Central memory CD8-positive, alpha-beta T cell (primary cell): Measurements from ENCODE around the gene TMTC2.

ENCODE experiments used
- ATAC-seq: fragments of 150-1000 bp; cut with Tn5 transposase; replicated peaks from 2 replicates; pipeline ENCODE4 v1.10.0; 2022; ENCODE audit warnings: mild to moderate bottlenecking, moderate FRiP score, moderate number of reproducible peaks; ENCODE audit not compliant: poor library complexity, severe bottlenecking; ENCODE audit errors: extremely low read depth
- DNase-seq, 2 donors: peaks; one replicate each; pipeline ENCODE4 v3.0.0; 2021; ENCODE audit warnings: low spot score in 2 of 2
- H3K27ac Mint-ChIP-seq: one replicate; pipeline ENCODE4 v1.8.0; 2022; ENCODE audit warnings: low read depth, mild to moderate bottlenecking, moderate library complexity, mixed read lengths
- H3K27me3 Mint-ChIP-seq: one replicate; pipeline ENCODE4 v1.8.0; 2022; ENCODE audit warnings: mixed read lengths
- H3K36me3 Mint-ChIP-seq: one replicate; pipeline ENCODE4 v1.8.0; 2022; ENCODE audit warnings: mild to moderate bottlenecking, moderate library complexity, mixed read lengths; ENCODE audit not compliant: insufficient read depth
- H3K4me1 Mint-ChIP-seq: one replicate; pipeline ENCODE4 v1.8.0; 2022; ENCODE audit warnings: mixed read lengths
- H3K4me3 Mint-ChIP-seq: one replicate; pipeline ENCODE4 v1.8.0; 2022; ENCODE audit warnings: mild to moderate bottlenecking, moderate library complexity, mixed read lengths
- H3K9me3 Mint-ChIP-seq: one replicate; pipeline ENCODE4 v1.8.0; 2022; ENCODE audit warnings: mixed read lengths

Gene TMTC2

GRCh38 chr12:82848845-82849244 is 162.1 kb downstream of the TMTC2 start:
- ATAC-seq (no peak), DNase-seq (no peak)
- H3K27ac Mint-ChIP-seq = no peak overlapping the region
- H3K36me3 Mint-ChIP-seq = peaks cover 2% of the 10 kb centered on the region
- no peaks in the 10 kb centered on the region for H3K27me3 Mint-ChIP-seq
- H3K4me1 Mint-ChIP-seq = no peaks in the 10 kb centered on the region
- H3K4me3 Mint-ChIP-seq = no peak overlapping the region
- peaks cover 5% of the 10 kb centered on the region for H3K9me3 Mint-ChIP-seq

GRCh38 chr12:82852529-82852928 is 165.8 kb downstream of the TMTC2 start:
- H3K9me3 Mint-ChIP-seq = peaks cover 5% of the 10 kb centered on the region
- no peaks in the 10 kb centered on the region for H3K27me3 Mint-ChIP-seq
- no peak for DNase-seq
- no peak overlapping the region for H3K4me3 Mint-ChIP-seq
- H3K27ac Mint-ChIP-seq = no peak overlapping the region
- no peak for ATAC-seq
- peaks cover under 1% of the 10 kb centered on the region for H3K36me3 Mint-ChIP-seq
- no peaks in the 10 kb centered on the region for H3K4me1 Mint-ChIP-seq

- H3K36me3 Mint-ChIP-seq = no peaks in the 10 kb centered on the region
- no peaks in the 10 kb centered on the region for H3K27me3 Mint-ChIP-seq
- no peak overlapping the region for H3K4me3 Mint-ChIP-seq
- H3K4me1 Mint-ChIP-seq = no peaks in the 10 kb centered on the region
- no peak overlapping the region for H3K27ac Mint-ChIP-seq
- H3K9me3 Mint-ChIP-seq = no peaks in the 10 kb centered on the region
- DNase-seq = no peak
- ATAC-seq = no peak
Measured at GRCh38 chr12:82855872-82856271, 169.2 kb downstream of the TMTC2 start.

- ATAC-seq = no peak
- Mint-ChIP-seq H3K4me3 (no peak overlapping the region), H3K27me3 (no peaks in the 10 kb centered on the region)
Measured at GRCh38 chr12:82857276-82857675, 170.6 kb downstream of the TMTC2 start.

GRCh38 chr12:82857911-82858533 is 171.3 kb downstream of the TMTC2 start:
- ATAC-seq (no peak), DNase-seq (no peak)

More at GRCh38 chr12:82857276-82857675, 170.6 kb downstream of the TMTC2 start:
- DNase-seq = no peak
- no peaks in the 10 kb centered on the region for H3K9me3 Mint-ChIP-seq
- H3K27ac Mint-ChIP-seq = no peak overlapping the region
- no peaks in the 10 kb centered on the region for H3K36me3 Mint-ChIP-seq
- H3K4me1 Mint-ChIP-seq = no peaks in the 10 kb centered on the region

GRCh38 chr12:82858534-82858917 is 171.8 kb downstream of the TMTC2 start:
- H3K27me3 Mint-ChIP-seq = no peaks in the 10 kb centered on the region
- H3K4me1 Mint-ChIP-seq = no peaks in the 10 kb centered on the region
- no peaks in the 10 kb centered on the region for H3K9me3 Mint-ChIP-seq
- no peak overlapping the region for H3K27ac Mint-ChIP-seq
- no peak overlapping the region for H3K4me3 Mint-ChIP-seq
- DNase-seq = no peak
- H3K36me3 Mint-ChIP-seq = no peaks in the 10 kb centered on the region
- no peak for ATAC-seq

More at GRCh38 chr12:82857911-82858533, 171.3 kb downstream of the TMTC2 start:
- Mint-ChIP-seq H3K36me3 (no peaks in the 10 kb centered on the region), H3K4me3 (no peak overlapping the region), H3K4me1 (no peaks in the 10 kb centered on the region), H3K27ac (no peak overlapping the region), H3K27me3 (no peaks in the 10 kb centered on the region), H3K9me3 (no peaks in the 10 kb centered on the region)

GRCh38 chr12:82862069-82862841 is 175.5 kb downstream of the TMTC2 start:
- H3K36me3 Mint-ChIP-seq = peaks cover 2% of the 10 kb centered on the region
- H3K4me1 Mint-ChIP-seq = no peaks in the 10 kb centered on the region
- no peaks in the 10 kb centered on the region for H3K27me3 Mint-ChIP-seq
- DNase-seq (no peak), ATAC-seq (no peak)
- H3K27ac Mint-ChIP-seq = no peak overlapping the region
- H3K9me3 Mint-ChIP-seq = no peaks in the 10 kb centered on the region
- no peak overlapping the region for H3K4me3 Mint-ChIP-seq

- no peak overlapping the region for H3K4me3 Mint-ChIP-seq
- ATAC-seq = no peak
- no peaks in the 10 kb centered on the region for H3K9me3 Mint-ChIP-seq
- no peaks in the 10 kb centered on the region for H3K4me1 Mint-ChIP-seq
- H3K27ac Mint-ChIP-seq = no peak overlapping the region
- peaks cover 2% of the 10 kb centered on the region for H3K36me3 Mint-ChIP-seq
- no peaks in the 10 kb centered on the region for H3K27me3 Mint-ChIP-seq
- DNase-seq = no peak
Measured at GRCh38 chr12:82862876-82863649, 176.4 kb downstream of the TMTC2 start.

GRCh38 chr12:82866227-82866775 is 179.6 kb downstream of the TMTC2 start:
- Mint-ChIP-seq H3K9me3 (no peaks in the 10 kb centered on the region), H3K4me1 (no peaks in the 10 kb centered on the region), H3K4me3 (no peak overlapping the region), H3K27ac (no peak overlapping the region), H3K36me3 (peaks cover 2% of the 10 kb centered on the region), H3K27me3 (no peaks in the 10 kb centered on the region)
- no peak for ATAC-seq
- DNase-seq = no peak

GRCh38 chr12:82866946-82867345 is 180.2 kb downstream of the TMTC2 start:
- no peak overlapping the region for H3K4me3 Mint-ChIP-seq
- H3K9me3 Mint-ChIP-seq = no peaks in the 10 kb centered on the region
- no peak for DNase-seq

GRCh38 chr12:82867762-82868500 is 181.2 kb downstream of the TMTC2 start:
- Mint-ChIP-seq H3K4me1 (no peaks in the 10 kb centered on the region), H3K9me3 (no peaks in the 10 kb centered on the region), H3K4me3 (no peak overlapping the region), H3K27ac (no peak overlapping the region), H3K27me3 (no peaks in the 10 kb centered on the region), H3K36me3 (peaks cover 2% of the 10 kb centered on the region)
- no peak for ATAC-seq
- no peak for DNase-seq

More at GRCh38 chr12:82866946-82867345, 180.2 kb downstream of the TMTC2 start:
- Mint-ChIP-seq H3K36me3 (peaks cover 2% of the 10 kb centered on the region), H3K4me1 (no peaks in the 10 kb centered on the region), H3K27ac (no peak overlapping the region), H3K27me3 (no peaks in the 10 kb centered on the region)
- no peak for ATAC-seq

GRCh38 chr12:82870771-82871377 is 184.2 kb downstream of the TMTC2 start:
- no peak overlapping the region for H3K4me3 Mint-ChIP-seq
- no peaks in the 10 kb centered on the region for H3K9me3 Mint-ChIP-seq
- no peak overlapping the region for H3K27ac Mint-ChIP-seq
- peaks cover 2% of the 10 kb centered on the region for H3K36me3 Mint-ChIP-seq
- no peaks in the 10 kb centered on the region for H3K4me1 Mint-ChIP-seq
- H3K27me3 Mint-ChIP-seq = no peaks in the 10 kb centered on the region
- DNase-seq (no peak), ATAC-seq (no peak)
